ENCODE results near the gene TFF3. TPM values are rescaled to one million over a fixed set of nuclear protein-coding genes. Genes with fewer than 3 reads are reported as not detected.

TFF3 gene, protein sequence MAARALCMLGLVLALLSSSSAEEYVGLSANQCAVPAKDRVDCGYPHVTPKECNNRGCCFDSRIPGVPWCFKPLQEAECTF
- total RNA-seq, result not detected
- 0 reads per million in 2 donors for total RNA-seq

DNA sequence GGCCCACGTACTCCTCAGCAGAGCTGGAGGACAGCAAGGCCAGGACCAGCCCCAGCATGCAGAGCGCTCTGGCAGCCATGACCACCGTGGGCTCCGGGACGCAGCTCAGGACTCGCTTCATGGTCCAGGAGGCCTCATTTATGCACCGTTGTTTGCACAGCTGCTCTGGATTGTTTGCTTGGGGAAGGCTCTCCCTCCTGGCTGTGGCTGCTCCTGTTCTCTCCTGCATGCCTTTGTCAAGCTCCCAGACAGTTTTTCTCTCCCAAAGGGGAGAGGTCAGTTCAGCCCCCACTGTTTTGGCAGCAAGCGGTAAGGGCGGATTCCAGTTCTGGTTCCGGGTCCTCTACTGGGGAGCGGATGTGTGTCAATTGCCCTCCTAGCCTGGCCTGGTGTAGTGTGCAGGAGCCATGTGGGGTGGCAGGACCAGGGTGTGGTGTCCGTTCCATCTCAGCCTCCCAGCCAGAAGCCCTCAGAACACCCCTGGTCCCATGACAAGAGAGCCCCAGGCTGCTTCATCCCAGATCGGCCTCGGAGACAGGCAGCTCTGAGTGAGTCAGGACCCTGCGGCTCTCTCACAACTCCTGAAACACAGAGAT, at the start of gene TFF3:
Gene TFF3, minus strand, starts transcription at position 114 of the 596 bp plus-strand sequence. Its CDS starts 35 bp downstream, at position 79.
- H3K27ac Mint-ChIP-seq, result no peak within 1 kb of the TSS
- peaks cover 2% of the 10 kb centered on the region for H3K4me1 Mint-ChIP-seq
- H3K36me3 Mint-ChIP-seq (ENCODE audit: low read depth), result no peaks in the 10 kb centered on the region
- no peaks in the 10 kb centered on the region for H3K9me3 ChIP-seq (ENCODE audit: control insufficient read depth, low read length, poor library complexity, severe bottlenecking)
- DNase-seq (no peak), ATAC-seq (no peak)
- H3K27me3 Mint-ChIP-seq, result peaks cover 7% of the 10 kb centered on the region
- no peak within 1 kb of the TSS for H3K4me3 Mint-ChIP-seq

DNA sequence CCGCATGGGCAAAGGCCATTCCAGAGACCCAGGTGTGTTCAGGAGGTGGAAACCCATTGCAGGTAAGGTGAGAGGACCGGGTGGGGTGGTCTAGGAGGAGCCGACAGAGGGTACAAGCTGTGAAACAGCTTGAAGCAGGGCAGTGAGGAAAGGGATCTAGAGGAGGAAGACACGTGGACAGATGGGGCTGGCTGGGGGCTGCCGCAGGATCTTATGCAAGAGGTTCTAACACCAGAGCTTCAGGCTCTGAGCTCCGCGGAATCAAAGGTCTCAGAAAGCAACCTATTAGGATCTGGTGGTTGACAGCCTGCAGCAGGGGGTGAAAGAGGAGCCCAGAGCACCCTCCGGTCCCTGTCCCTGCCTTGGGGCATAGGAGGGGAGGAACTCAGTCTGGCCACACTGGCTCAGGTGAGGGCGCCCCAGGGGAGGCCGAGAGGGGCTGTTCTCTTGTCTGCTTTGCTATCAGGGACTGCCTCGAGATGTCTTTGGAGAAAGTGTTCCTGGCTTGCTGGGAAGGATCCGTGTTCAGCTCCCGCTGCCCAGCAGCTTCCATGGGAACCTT, 49.2 kb upstream of the TFF3 start:
- no peak overlapping the region for H3K27ac Mint-ChIP-seq
- H3K27me3 Mint-ChIP-seq, result peaks cover 14% of the 10 kb centered on the region
- H3K4me1 Mint-ChIP-seq, result peaks cover 6% of the 10 kb centered on the region
- H3K36me3 Mint-ChIP-seq (ENCODE audit: low read depth), result no peaks in the 10 kb centered on the region
- no peak for ATAC-seq
- H3K9me3 ChIP-seq (ENCODE audit: control insufficient read depth, low read length, poor library complexity, severe bottlenecking), result no peaks in the 10 kb centered on the region
- H3K4me3 Mint-ChIP-seq, result no peak overlapping the region
- no peak for DNase-seq

DNA sequence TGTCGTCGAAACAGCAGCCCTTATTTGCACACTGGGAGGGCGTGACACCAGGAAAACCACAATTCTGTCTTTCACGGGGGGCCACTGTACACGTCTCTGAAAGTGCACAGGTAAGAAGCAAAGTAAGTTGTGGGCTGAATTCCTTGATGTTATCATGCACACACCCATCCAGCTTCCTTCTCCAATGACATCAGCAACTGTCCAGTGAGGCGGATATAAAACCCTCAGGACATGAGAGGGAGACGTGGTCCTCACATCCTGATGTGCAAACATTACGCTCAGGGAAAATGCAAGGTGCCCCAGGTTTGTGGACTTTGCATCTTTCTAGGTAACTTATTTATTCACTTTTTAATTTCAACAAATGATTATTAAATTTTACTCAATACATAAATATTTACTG, 48.1 kb upstream of the TFF3 start:
- Mint-ChIP-seq H3K4me3 (no peak overlapping the region), H3K27me3 (peaks cover 14% of the 10 kb centered on the region), H3K27ac (no peak overlapping the region), H3K36me3 (ENCODE audit: low read depth) (no peaks in the 10 kb centered on the region), H3K4me1 (peaks cover 5% of the 10 kb centered on the region)
- H3K9me3 ChIP-seq (ENCODE audit: control insufficient read depth, low read length, poor library complexity, severe bottlenecking), result no peaks in the 10 kb centered on the region
- DNase-seq (no peak), ATAC-seq (no peak)

DNA sequence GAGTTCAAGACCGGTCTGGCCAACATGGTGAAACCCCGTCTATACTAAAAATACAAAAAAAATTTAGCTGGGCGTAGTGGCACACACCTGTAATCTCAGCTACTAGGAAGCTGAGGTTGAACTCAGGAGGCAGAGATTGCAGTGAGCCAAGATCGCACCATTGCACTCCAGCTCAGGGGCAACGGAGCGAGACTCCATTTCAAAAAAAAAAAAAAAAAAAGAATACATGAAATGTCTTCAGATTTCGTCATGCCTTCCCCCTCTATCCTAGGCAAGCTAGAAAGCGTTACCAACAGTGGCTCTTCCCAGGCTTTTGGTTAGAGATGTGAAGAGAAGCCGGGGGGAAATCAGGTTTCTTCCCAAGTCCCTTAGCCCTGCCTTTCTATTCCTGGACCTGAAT, 47.5 kb upstream of the TFF3 start:
- Mint-ChIP-seq H3K27me3 (peaks cover 14% of the 10 kb centered on the region), H3K27ac (no peak overlapping the region), H3K4me1 (peaks cover 5% of the 10 kb centered on the region), H3K36me3 (ENCODE audit: low read depth) (no peaks in the 10 kb centered on the region), H3K4me3 (no peak overlapping the region)
- no peak for ATAC-seq
- no peak for DNase-seq
- no peaks in the 10 kb centered on the region for H3K9me3 ChIP-seq (ENCODE audit: control insufficient read depth, low read length, poor library complexity, severe bottlenecking)

DNA sequence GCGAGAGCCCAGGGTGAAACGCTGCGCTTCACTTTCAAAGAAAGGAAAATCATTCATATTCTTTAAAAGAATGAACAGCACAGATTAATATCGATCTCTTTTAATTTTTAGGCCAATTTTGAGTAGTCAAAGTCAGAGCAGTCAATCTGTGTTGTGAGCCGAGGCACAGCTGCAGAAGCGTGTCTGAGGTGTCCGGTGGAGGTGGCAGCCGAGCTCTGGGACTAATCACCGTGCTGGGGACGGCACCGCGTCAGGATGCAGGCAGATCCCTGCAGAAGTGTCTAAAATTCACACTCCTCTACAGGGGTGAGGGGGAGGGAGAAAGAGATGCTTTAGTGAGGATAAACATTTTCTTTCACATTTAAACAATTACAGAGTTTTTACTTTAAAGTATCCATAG, 47.0 kb upstream of the TFF3 start:
- no peaks in the 10 kb centered on the region for H3K9me3 ChIP-seq (ENCODE audit: control insufficient read depth, low read length, poor library complexity, severe bottlenecking)
- H3K36me3 Mint-ChIP-seq (ENCODE audit: low read depth), result no peaks in the 10 kb centered on the region
- H3K4me1 Mint-ChIP-seq, result peaks cover 5% of the 10 kb centered on the region
- DNase-seq (no peak), ATAC-seq (no peak)
- H3K27ac Mint-ChIP-seq, result no peak overlapping the region
- peaks cover 14% of the 10 kb centered on the region for H3K27me3 Mint-ChIP-seq
- no peak overlapping the region for H3K4me3 Mint-ChIP-seq

DNA sequence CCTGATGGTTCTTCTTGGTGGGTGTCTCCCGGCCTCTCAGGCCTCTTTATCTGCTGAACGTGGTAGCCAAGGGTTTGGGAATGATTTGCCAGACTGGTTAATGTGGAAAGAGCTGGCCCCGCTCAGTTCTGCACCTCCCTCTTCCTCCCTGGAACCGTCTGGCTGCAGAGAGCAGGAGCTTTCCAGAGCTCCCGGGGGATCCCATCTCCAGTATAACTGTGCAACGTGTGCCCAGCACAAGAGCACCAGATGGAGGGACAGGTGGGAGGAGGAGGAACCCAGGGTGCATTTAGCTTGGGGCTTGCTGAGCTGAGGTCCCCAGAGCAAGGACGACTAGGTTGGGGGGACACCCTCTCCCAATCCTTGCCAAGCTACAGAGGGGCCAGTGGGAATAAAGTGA, 46.1 kb upstream of the TFF3 start:
- Mint-ChIP-seq H3K27ac (no peak overlapping the region), H3K4me1 (peaks cover 5% of the 10 kb centered on the region), H3K36me3 (ENCODE audit: low read depth) (no peaks in the 10 kb centered on the region), H3K4me3 (no peak overlapping the region), H3K27me3 (peaks cover 14% of the 10 kb centered on the region)
- no peaks in the 10 kb centered on the region for H3K9me3 ChIP-seq (ENCODE audit: control insufficient read depth, low read length, poor library complexity, severe bottlenecking)
- no peak for ATAC-seq
- DNase-seq, result no peak

DNA sequence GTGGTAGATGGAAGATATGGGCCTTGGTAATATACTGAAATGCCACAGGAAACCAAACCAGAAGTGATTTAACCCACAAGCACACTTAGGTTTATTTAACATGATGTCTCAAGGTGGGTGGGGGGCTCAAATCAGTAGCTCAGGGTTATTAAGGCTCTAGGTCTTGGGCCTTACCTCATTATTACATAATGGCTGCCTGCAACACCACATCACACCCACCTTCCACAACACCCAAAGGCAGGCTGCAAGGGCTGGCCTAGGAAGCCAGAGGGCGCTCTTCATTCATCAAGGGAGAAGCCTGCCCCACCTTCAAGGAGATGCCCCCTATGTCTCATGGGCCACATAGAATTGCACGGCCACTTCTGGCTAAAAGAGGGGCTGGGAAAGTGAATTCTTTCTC, 45.1 kb upstream of the TFF3 start:
- Mint-ChIP-seq H3K27ac (no peak overlapping the region), H3K4me3 (no peak overlapping the region), H3K4me1 (peaks cover 5% of the 10 kb centered on the region), H3K36me3 (ENCODE audit: low read depth) (no peaks in the 10 kb centered on the region), H3K27me3 (peaks cover 14% of the 10 kb centered on the region)
- H3K9me3 ChIP-seq (ENCODE audit: control insufficient read depth, low read length, poor library complexity, severe bottlenecking), result no peaks in the 10 kb centered on the region
- no peak for DNase-seq
- no peak for ATAC-seq

DNA sequence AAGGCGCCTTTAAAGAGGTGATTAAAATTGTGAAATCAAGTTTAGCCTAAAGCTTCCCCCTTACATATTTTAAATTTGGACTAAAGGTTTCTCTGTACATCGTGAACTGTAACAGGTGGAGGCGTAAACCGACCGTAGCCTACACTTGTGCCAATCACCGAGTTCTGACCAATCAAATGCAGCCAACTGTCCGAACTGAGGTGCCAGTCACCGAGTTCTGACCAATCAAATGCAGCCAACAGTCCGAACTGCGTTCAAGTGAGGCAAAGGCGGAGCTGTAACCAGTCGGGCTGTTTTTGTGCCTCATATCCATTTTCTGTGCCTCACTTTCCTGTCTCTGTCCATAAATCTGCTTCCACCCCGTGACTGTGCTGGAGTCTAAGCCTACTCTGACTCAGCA, 43.7 kb upstream of the TFF3 start:
- H3K4me3 Mint-ChIP-seq, result no peak overlapping the region

DNA sequence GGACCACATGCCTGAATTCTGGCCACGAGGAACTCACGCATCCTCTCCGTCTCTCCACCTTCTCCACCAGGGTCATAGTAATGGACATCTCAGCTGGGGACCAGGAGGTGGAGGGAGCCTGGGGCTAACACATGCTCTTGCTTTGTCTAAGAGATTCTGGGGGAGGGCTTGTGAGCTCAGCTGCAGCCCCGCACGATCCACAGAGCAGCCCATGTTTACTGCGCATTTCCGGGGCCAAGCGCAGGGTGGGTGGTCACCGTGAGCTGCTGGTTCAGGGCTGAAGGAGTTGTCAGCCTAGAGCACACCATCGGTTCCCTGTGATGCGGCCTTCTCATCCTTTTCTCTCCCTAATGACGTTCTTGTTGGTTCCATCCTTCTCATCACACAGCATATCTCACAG, 43.1 kb upstream of the TFF3 start:
- H3K27ac Mint-ChIP-seq, result no peak overlapping the region
- no peaks in the 10 kb centered on the region for H3K9me3 ChIP-seq (ENCODE audit: control insufficient read depth, low read length, poor library complexity, severe bottlenecking)
- peaks cover 2% of the 10 kb centered on the region for H3K4me1 Mint-ChIP-seq
- no peaks in the 10 kb centered on the region for H3K36me3 Mint-ChIP-seq (ENCODE audit: low read depth)
- H3K27me3 Mint-ChIP-seq, result peaks cover 7% of the 10 kb centered on the region
- DNase-seq (no peak), ATAC-seq (no peak)
- H3K4me3 Mint-ChIP-seq, result no peak overlapping the region

More for the DNA sequence above, 43.7 kb upstream of the TFF3 start:
- no peaks in the 10 kb centered on the region for H3K36me3 Mint-ChIP-seq (ENCODE audit: low read depth)
- no peak overlapping the region for H3K27ac Mint-ChIP-seq
- H3K27me3 Mint-ChIP-seq, result peaks cover 10% of the 10 kb centered on the region
- peaks cover 2% of the 10 kb centered on the region for H3K4me1 Mint-ChIP-seq
- DNase-seq (no peak), ATAC-seq (no peak)
- no peaks in the 10 kb centered on the region for H3K9me3 ChIP-seq (ENCODE audit: control insufficient read depth, low read length, poor library complexity, severe bottlenecking)

DNA sequence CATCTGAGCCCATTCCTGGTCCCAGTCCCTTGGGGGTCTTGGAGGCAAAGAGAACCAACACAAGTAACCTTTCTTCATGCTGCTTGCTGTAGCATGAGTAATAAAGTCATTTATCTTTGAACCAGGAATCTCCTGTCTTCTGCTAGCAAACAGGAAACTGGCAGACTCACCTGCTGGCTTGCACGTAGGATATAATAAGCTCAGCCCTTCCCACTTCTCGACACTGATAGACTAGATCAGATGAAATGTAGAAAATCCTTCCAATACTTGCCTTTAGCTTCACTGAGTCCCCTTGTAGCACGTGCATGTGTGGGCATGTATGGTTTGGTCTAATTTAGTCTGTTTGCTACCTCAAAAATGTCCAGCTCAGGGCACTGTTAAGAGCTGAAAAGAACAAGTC, 42.1 kb upstream of the TFF3 start:
- Mint-ChIP-seq H3K4me3 (no peak overlapping the region), H3K4me1 (peaks cover 2% of the 10 kb centered on the region), H3K36me3 (ENCODE audit: low read depth) (no peaks in the 10 kb centered on the region), H3K27me3 (peaks cover 7% of the 10 kb centered on the region), H3K27ac (no peak overlapping the region)
- DNase-seq (no peak), ATAC-seq (no peak)
- no peaks in the 10 kb centered on the region for H3K9me3 ChIP-seq (ENCODE audit: control insufficient read depth, low read length, poor library complexity, severe bottlenecking)

DNA sequence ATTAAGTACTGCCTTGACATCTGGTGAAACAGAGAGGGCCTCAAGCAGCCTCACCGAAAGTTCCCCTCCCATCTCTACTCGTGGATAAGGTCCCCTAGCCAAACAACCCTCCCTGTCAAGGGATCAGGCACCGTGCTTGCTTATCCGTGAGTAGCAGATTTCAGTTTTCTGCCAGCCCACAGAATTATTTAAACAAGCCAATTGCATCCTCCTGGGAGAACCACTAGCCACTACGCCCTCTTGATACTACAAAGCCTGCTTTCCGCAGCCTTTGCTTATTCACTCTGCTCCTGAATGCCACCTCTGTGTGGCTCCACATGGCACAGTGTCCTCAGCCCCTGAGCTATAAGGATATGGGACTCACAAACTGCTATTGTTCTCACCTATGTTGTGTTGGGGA, 41.4 kb upstream of the TFF3 start:
- no peak overlapping the region for H3K27ac Mint-ChIP-seq
- H3K27me3 Mint-ChIP-seq, result peaks cover under 1% of the 10 kb centered on the region
- no peak overlapping the region for H3K4me3 Mint-ChIP-seq
- no peak for DNase-seq
- no peaks in the 10 kb centered on the region for H3K9me3 ChIP-seq (ENCODE audit: control insufficient read depth, low read length, poor library complexity, severe bottlenecking)
- H3K4me1 Mint-ChIP-seq, result peaks cover 2% of the 10 kb centered on the region
- no peaks in the 10 kb centered on the region for H3K36me3 Mint-ChIP-seq (ENCODE audit: low read depth)
- no peak for ATAC-seq

DNA sequence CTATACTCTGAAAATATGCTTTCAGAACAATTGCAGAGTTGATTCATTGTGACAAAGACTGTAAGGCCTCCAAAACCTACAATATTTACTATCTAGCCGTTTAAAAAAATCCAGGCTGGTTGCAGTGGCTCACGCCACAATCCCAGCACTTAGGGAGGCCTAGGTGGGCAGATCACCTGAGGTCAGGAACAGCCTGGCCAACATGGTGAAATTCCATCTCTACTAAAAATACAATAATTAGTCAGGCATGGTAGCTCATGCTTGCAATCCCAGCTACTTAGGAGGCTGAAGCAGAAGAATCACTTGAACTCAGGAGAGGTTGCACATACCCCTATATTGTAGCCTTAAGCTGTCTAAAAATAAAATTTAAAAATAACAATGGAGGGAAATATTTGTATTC, 40.8 kb upstream of the TFF3 start:
- no peak for DNase-seq
- ATAC-seq, result no peak
- Mint-ChIP-seq H3K4me1 (peaks cover 2% of the 10 kb centered on the region), H3K27ac (no peak overlapping the region), H3K36me3 (ENCODE audit: low read depth) (no peaks in the 10 kb centered on the region), H3K27me3 (no peaks in the 10 kb centered on the region), H3K4me3 (no peak overlapping the region)
- no peaks in the 10 kb centered on the region for H3K9me3 ChIP-seq (ENCODE audit: control insufficient read depth, low read length, poor library complexity, severe bottlenecking)

DNA sequence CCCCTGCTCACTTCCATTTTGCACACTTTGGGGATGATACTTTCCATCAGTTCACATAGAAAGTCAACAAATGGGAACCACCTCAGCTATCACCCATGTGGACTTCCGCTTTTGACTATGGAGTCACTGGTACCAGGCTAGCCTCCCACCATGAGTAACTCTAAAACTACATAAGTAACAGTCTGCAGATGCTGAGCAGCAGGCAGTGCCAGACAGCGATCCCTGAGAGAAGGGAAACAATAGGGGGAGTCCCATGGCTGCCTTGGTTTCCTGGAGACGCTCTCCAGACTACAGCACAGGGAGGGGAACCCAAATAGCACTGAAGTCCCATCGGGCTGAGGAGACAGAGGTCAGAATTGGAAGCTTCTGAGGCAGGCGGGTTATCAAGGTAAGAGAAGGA, 38.4 kb upstream of the TFF3 start:
- no peak overlapping the region for H3K4me3 Mint-ChIP-seq
- no peaks in the 10 kb centered on the region for H3K27me3 Mint-ChIP-seq
- peaks cover 2% of the 10 kb centered on the region for H3K4me1 Mint-ChIP-seq
- ATAC-seq (no peak), DNase-seq (no peak)
- H3K27ac Mint-ChIP-seq, result no peak overlapping the region
- no peaks in the 10 kb centered on the region for H3K9me3 ChIP-seq (ENCODE audit: control insufficient read depth, low read length, poor library complexity, severe bottlenecking)
- H3K36me3 Mint-ChIP-seq (ENCODE audit: low read depth), result no peaks in the 10 kb centered on the region

DNA sequence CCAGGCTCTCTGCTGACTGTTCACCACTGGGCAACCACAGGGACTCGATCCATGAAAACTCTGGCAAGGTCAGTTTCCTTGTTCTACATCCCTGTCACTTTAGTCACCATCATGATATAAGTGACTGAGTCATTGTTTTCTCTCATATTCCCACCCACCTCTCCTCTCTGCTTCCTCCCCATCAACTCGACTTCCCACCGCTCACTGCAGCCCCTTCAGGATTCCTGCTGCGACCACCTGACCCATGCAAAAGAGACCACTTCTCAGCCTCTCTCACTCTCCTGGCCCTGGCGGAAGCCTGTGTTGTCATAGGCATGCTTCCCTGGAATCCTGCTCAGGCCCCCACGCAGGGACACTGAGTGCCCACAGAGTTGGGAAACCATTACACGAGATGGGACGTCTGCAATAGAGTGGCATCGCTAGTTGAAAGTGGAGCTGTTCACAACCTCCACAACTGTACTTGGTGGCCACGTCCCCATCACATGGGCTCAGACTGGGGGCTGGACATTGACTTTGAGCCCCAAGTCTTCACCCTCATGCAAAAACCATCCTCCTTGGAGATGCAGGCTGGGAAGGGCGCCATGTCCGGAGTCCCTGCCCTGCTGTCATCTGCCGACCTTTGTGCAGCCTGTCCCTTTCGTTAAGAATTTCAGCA, 37.4 kb upstream of the TFF3 start:
- DNase-seq (no peak), ATAC-seq (no peak)
- Mint-ChIP-seq H3K36me3 (ENCODE audit: low read depth) (no peaks in the 10 kb centered on the region), H3K4me3 (no peak overlapping the region), H3K4me1 (no peaks in the 10 kb centered on the region), H3K27me3 (no peaks in the 10 kb centered on the region), H3K27ac (no peak overlapping the region)
- no peaks in the 10 kb centered on the region for H3K9me3 ChIP-seq (ENCODE audit: control insufficient read depth, low read length, poor library complexity, severe bottlenecking)
